Stimulated activated naive CD4-positive, alpha-beta T cell (primary cell): ENCODE results near the gene TENM3.

Experiments used
- DNase-seq, 6 experiments: peaks; one replicate each; lab custom pipeline; 2025; lab: John Stamatoyannopoulos, UW

The TENM3 gene

DNA sequence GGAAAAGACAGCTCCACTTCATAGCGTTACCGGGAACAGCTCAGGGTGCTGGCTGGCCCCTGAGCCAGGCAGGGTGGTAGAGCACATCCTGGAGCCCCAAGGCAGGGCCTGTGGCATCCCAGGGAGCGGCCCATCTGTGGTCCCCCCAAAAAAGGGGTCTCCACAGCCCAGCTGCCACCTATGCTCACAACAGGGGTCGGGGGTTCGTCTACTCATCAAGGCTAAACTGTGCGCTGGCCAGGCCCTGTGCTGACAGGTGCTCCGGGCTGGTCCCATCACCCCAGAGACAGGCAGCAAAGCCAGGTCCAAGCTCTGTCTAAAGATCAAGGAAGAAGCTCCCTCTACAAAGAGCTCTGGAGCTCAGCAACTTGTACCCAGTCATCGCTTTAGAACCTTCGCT, 596.1 kb downstream of the TENM3 start:
- no peak for DNase-seq

DNA sequence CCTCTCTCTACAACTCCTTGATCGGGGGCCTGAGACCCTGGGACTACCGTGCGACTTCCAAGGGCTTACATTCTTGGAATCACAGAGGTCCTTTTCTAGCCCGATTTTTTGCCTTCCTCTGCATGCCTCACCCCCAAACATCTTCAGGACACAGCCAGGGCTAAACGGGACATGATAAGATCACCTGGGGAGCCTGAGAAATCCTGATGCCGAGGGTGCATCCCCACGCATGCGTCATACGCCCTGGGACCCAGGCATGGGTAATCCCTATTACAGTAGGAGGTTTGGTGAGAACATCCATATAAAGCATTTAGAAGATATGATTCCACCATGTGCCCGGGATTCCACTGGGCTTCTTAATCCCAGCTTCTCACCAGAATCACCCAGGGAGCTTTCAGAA, 596.9 kb downstream of the TENM3 start:
- no peak for DNase-seq

DNA sequence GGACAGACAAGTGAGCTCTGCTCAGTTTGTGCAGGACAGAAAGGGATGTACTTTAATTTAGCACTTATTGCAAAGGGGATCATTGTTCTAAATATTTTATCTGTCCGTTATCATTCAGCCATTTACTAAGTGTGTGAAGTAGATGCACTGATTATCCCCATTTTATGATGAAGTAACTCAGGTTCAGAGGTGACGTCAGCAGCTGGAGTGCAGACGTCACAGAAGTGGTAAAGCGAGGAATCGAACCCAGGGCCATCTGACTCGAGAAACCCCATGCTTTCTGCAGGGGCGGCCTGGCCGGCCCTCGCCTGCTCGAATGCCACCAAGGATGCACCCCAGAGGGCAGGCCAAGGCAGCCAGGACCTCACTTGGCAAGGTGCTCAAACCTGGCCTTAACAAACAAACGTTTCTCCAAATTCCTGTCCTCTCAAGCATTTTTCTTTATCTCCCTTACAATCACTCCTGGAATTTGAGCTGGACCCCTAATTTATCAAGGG, 599.0 kb downstream of the TENM3 start:
- no peak for DNase-seq

DNA sequence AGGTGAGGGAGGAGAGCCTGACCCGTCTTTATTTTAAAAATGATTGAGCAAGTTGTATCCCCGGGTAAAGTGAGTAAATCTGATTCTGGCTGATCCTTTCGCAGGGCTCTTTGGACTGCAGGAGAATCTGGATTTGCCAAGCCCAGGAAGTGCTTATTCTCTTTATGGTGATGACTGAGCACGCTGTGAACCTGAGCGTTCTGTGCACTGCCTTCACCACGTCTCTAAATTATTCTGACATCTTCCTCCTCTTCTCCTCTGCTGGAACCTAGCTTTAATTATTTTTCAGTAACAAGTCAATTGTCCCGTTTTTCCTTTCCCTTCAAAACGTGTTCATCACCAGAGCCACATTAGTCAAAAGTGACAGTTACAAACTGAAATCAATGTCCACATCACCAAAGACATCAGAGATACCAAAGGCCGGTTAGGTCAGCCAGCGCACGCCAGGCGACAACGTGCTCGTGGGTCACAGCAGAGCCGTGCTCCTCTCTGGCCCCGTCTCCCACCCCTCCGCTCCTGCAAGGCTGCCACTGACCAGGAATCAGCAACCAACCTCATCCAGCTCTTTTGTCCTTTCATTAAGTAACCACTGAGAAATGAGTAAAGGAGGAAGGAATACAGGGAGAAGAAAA, 599.7 kb downstream of the TENM3 start:
- DNase-seq = no peak

DNA sequence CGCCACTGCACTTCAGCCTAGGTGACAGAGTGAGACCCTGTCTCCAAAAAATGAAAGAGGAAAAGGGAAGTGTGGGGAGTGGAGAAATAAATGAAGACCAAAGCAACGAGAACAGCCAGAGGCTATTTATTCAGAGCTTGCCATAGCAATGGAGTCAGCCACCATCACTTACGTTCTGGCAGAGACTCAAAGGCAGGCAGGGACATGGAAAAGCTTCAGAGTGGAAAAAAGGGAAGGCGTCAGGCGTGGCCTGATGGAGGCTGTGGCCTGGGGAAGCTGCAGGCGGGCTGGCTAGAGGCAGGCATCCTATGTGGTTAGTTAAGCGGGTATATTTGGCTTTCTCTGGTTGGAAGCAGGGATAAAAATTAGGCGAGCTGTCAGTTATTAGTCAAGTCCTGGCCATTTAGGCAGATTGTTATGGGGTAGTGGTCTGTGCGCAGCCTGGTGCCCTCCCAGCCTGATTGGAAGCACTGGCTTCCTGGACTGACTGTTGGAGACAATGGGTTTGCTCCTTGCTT, 600.7 kb downstream of the TENM3 start:
- no peak for DNase-seq

DNA sequence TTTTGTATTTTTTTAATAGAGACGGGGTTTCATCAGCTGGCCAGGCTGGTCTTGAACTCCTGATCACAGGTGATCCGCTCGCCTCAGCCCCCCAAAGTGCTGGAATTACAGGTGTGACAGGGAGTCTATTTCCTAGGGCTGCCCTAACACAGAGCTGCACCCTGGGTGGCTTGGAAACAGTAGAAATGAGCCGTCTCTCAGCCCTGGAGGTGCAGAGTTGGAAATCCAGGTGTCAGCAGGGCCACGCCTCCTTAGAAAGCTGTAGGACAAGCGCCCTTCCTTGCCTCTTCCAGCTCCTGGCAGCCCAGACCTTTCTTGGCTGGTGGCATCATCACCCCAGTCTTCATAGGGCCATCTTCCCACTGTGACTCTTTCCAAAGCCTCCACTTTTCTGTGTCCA, 602.4 kb downstream of the TENM3 start:
- DNase-seq = no peak

DNA sequence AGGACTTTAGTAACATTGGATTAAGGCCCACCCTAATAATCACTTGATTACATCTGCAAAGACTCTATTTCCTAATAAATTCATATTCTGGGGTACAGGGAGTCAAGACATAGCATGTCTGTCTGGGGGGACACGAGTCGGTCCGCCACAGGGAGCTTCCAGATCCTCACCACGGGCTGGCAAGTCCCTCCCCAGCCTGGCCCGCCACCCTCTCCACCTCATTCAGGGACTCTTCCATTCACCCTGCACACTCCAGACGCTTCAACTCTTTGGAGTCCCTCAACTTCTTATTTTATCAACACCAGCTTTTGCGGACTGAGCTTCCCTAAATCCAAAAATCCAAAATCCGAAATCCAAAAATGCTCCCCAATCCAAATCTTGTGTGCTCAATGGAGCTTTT, 602.8 kb downstream of the TENM3 start:
- no peak for DNase-seq

DNA sequence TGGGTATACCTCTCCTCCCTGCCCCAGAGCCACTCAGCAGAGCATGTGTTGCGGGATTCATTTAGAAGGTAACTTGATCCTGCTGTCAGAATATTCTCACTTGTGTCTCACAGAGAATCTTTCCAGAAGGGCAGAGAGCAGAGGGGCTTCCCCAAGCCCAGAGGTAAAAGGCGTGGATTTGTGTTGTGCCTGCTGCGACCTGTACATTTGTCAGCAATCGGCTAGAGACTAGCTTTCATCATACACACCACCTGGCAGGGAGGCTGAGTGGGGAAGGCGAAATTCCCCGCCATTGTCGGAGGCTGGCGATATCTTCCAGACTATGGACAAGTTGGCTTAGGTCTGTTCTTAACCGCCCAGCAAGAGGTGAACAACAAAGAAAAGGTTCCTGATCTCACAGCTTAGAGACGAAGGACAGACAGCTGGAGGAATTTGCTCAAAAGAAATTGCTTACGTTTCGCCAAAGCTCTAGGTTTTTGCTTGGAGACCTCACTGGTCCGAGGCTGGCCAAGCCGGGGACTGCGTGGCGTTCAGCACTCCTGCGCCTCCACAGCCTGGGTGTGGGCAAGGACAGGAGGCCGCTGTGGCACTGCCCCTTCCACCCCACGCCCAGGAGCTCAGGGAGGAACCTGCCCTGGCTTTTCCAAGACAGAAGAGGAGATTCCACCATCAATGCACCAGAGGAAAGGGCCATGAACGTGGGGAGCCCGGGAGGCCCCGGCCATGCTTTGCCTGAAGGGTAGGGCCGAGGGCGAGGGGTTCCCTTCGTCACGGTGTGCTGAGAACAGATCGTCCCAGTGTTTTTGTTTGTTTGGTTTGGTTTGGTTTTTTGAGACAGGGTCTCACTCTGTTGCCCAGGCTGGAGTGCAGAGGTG, 604.6 kb downstream of the TENM3 start:
- no peak for DNase-seq

DNA sequence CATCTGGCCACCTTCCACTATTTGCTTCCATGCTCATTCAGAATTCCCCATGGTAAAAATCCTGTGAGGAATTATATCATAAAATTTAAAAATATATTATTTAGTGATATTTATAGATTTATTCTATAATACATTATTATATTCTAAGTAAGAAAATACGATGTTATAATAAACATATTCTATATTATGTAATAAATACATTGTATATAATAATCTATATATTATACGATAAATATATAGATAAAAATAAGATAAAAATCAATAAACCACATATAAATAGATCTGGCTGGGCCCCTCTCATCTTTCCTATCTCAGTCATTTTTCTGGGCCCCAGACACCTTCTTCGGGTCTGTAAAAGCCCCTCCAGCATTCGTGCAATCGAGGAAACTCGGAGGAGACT, 605.5 kb downstream of the TENM3 start:
- no peak for DNase-seq
